ENCODE results near the gene ARHGAP23. TPM values are rescaled to one million over a fixed set of nuclear protein-coding genes. Genes with fewer than 3 reads are reported as not detected.

Gene ARHGAP23
- total RNA-seq, 2 donors from 2014 or later, result 27.3 to 204 TPM

DNA sequence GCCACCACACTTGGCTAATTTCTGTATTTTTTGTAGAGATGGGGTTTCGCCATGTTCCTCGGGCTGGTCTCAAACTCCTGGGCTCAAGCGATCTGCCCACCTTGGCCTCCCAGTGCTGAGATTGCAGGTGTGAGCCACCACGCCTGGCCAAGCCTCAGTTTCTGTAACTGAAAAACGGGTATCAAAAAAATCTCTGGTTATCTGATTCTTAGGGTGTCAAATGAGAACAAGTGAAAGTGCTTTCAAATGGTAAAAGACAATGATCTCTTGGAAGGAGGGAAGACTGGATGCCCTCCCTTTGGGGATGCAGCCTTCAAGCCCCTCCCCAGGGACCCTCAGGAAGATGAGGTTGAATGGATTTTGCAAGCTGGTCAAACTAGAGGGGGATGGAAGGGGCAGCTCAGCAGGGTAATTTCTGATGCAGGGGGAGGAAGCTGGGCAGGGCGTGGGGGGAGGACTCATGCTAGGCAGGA lies 22.3 kb downstream of the ARHGAP23 start:
- Histone ChIP-seq H3K36me3 (no peaks in the 10 kb centered on the region), H3K4me1 (replicated peaks) (peaks cover 3% of the 10 kb centered on the region), H3K27ac (no peak overlapping the region), H3K27me3 (replicated peaks; ENCODE audit: insufficient read depth) (no peaks in the 10 kb centered on the region), H3K4me3 (no peak overlapping the region), H3K9me3 (no peaks in the 10 kb centered on the region)
- TF ChIP-seq, protein P1, sequence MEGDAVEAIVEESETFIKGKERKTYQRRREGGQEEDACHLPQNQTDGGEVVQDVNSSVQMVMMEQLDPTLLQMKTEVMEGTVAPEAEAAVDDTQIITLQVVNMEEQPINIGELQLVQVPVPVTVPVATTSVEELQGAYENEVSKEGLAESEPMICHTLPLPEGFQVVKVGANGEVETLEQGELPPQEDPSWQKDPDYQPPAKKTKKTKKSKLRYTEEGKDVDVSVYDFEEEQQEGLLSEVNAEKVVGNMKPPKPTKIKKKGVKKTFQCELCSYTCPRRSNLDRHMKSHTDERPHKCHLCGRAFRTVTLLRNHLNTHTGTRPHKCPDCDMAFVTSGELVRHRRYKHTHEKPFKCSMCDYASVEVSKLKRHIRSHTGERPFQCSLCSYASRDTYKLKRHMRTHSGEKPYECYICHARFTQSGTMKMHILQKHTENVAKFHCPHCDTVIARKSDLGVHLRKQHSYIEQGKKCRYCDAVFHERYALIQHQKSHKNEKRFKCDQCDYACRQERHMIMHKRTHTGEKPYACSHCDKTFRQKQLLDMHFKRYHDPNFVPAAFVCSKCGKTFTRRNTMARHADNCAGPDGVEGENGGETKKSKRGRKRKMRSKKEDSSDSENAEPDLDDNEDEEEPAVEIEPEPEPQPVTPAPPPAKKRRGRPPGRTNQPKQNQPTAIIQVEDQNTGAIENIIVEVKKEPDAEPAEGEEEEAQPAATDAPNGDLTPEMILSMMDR (IDR thresholded peaks at IDR 0.05), result no peak
- TF ChIP-seq POLR2AphosphoS5 (IDR thresholded peaks at IDR 0.05), result no peak
- 61% methylated on average over 6 of the region's 6 CpGs for WGBS
- intact Hi-C loops (cut with DNase I), result no loop called here
- no peak for DNase-seq (ENCODE audit: low spot score)

DNA sequence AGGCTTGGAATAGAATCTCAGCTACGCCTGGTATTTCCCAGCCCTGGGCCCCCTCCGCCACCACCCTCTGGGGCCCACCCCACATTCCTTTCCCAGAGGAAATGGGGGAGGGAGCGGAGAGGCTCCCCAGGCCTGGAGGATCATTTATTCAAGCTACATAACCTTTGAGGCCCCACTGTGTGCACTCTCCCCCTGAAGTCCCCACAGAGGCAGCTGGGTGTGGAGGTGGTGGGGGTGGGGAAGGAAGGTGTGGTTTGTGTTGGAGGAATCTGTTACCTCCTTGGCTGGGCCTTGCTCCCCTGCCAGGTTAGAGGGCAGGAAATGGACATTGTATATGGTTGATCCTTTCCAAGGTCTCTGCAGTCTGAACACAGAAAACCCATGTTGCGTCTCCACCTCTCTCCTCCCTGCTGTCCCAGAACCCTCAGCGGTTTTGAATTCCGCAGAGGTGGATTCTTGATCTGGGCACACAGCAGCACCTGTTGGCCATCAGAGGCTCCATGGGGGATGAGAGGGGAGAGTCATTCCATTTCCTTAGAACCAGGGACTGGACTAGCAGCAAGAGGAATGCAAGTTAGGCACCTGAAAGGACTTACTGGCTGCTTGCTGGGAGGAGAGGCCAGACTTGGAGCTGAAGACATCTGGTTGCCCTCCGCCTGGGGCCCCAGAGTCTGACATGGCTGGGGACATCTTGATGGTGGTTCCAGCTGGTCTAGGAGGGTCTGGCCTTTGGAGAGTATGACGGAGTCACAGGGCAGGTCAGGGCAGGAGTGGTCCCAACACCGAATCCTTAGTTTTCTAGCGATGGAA lies 23.0 kb downstream of the ARHGAP23 start:
- H3K27me3 ChIP-seq (replicated peaks; ENCODE audit: insufficient read depth), result no peaks in the 10 kb centered on the region
- intact Hi-C loops (cut with DNase I), result no loop called here
- H3K4me1 ChIP-seq (replicated peaks), result peaks cover 5% of the 10 kb centered on the region
- no peak overlapping the region for H3K4me3 ChIP-seq
- DNase-seq (ENCODE audit: low spot score), result no peak
- H3K27ac ChIP-seq, result peak overlapping the region in 1 of 2 donors; percentile 15
- H3K36me3 ChIP-seq, result no peaks in the 10 kb centered on the region
- peak; percentile 18 for TF ChIP-seq POLR2AphosphoS5 (IDR thresholded peaks at IDR 0.05)
- TF ChIP-seq, protein P1 (IDR thresholded peaks at IDR 0.05), result no peak
- peak; percentile 15 for TF ChIP-seq POLR2A (IDR thresholded peaks at IDR 0.05)
- 41% methylated on average over 10 of the region's 10 CpGs for WGBS
- no peaks in the 10 kb centered on the region for H3K9me3 ChIP-seq

DNA sequence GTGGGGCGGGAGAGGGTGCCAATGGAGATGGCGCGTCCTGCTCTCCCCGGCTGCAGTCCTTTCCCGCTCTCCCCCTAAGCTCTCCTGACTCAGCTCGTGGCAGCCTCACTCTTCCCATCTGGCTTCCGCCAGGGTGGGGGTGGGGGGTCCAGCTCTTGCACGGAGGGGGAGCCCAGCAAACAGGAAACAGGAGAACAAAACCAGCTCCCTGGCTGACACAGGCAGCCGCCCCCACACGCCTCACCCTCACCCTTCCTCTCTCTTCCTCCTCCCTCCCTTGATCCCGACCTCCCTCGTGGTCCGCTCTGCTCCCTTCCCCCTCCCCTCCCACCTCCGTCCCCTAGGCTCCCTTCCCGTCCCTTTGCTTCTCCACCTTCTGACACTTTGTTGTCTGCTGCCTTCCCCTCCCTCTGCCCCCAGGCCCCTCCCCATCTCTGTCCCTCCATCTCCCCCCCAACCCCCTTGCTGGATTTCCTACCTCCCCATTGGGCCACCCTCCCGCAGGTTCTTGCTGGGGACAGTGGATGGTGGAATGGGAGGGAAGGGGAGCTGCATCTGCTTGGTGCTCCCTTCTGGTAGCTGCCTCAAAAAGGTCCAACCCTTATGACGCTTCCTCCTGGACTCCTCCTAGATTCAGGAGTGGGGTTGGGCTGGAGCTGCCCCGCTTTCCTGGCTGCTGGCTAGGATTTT lies 23.7 kb downstream of the ARHGAP23 start:
- Histone ChIP-seq H3K36me3 (no peaks in the 10 kb centered on the region), H3K9me3 (no peaks in the 10 kb centered on the region), H3K4me1 (replicated peaks) (peaks cover 5% of the 10 kb centered on the region), H3K27ac (peak overlapping the region in 1 of 2 donors; percentile 15), H3K27me3 (replicated peaks; ENCODE audit: insufficient read depth) (no peaks in the 10 kb centered on the region), H3K4me3 (no peak overlapping the region)
- TF ChIP-seq POLR2AphosphoS5 (IDR thresholded peaks at IDR 0.05), result no peak
- TF ChIP-seq, protein P1 (IDR thresholded peaks at IDR 0.05), result no peak
- TF ChIP-seq POLR2A (IDR thresholded peaks at IDR 0.05), result no peak
- intact Hi-C loops (cut with DNase I), result no loop called here
- WGBS, result 34% methylated on average over 18 of the region's 18 CpGs
- DNase-seq (ENCODE audit: low spot score), result no peak

DNA sequence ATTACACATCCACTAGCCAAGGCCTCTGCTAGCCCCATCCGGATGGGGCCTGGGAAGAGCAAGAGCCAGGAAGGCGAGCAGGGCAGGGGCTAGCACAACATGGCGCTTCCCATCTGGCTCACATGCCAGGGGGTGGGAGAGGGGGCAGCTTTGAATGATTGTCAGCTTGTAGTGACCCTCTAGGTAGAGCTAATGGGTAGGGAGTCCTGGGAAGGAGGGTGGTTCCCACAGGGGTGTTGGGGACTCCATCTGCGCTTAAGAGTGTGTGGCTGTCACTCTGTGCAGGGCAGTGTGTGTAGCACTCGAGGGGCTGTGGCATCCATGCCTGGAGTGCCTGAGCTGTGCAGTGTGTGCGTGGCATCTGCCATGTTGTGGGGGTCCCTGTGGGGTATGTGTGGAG lies 24.5 kb downstream of the ARHGAP23 start:
- TF ChIP-seq POLR2AphosphoS5 (IDR thresholded peaks at IDR 0.05) (no peak), POLR2A (IDR thresholded peaks at IDR 0.05) (no peak)
- TF ChIP-seq, protein P1 (IDR thresholded peaks at IDR 0.05), result no peak
- WGBS, result 86% methylated on average over 6 of the region's 6 CpGs
- intact Hi-C loops (cut with DNase I), result no loop called here
- Histone ChIP-seq H3K27me3 (replicated peaks; ENCODE audit: insufficient read depth) (no peaks in the 10 kb centered on the region), H3K27ac (no peak overlapping the region), H3K4me1 (replicated peaks) (peaks cover 5% of the 10 kb centered on the region), H3K9me3 (no peaks in the 10 kb centered on the region), H3K36me3 (no peaks in the 10 kb centered on the region), H3K4me3 (no peak overlapping the region)
- no peak for DNase-seq (ENCODE audit: low spot score)

Data from prostate gland (tissue), 2 donors.